Muscle layer of duodenum (tissue), 2 donors: ENCODE data around the gene PYGO2.
A peak's percentile ranks its signal among the peaks of the same experiment; 100 is the strongest.

ENCODE experiments used
- H3K27ac ChIP-seq: one replicate; pipeline ENCODE4 v1.7.0; 2013; ENCODE audit warnings: mild to moderate bottlenecking, low read length
- H3K27me3 ChIP-seq: one replicate; pipeline ENCODE4 v1.7.0; 2013; ENCODE audit warnings: low read depth, mild to moderate bottlenecking, control low read depth, low read length
- H3K36me3 ChIP-seq, 2 donors: one replicate each; pipeline ENCODE4 v1.7.0; 2013; ENCODE audit warnings: low read length in 2 of 2, control low read depth in 1 of 2, mild to moderate bottlenecking in 1 of 2; ENCODE audit not compliant: insufficient read depth in 2 of 2, control insufficient read depth in 1 of 2
- H3K4me1 ChIP-seq, 2 donors: one replicate each; pipeline ENCODE4 v1.7.0; 2013; ENCODE audit warnings: low read length in 2 of 2, mild to moderate bottlenecking in 2 of 2, control low read depth in 1 of 2, moderate library complexity in 1 of 2; ENCODE audit not compliant: insufficient read depth in 2 of 2, control insufficient read depth in 1 of 2
- H3K4me3 ChIP-seq, 2 donors: one replicate each; pipeline ENCODE4 v1.7.0; 2013; ENCODE audit warnings: low read length in 2 of 2, low read depth in 1 of 2, mild to moderate bottlenecking in 1 of 2
- H3K9me3 ChIP-seq, 2 donors: one replicate each; pipeline ENCODE4 v1.7.0; 2013; ENCODE audit warnings: low read length in 2 of 2, control low read depth in 1 of 2, mild to moderate bottlenecking in 1 of 2; ENCODE audit not compliant: control insufficient read depth in 1 of 2
- donor health status: healthy.

PYGO2 gene

DNA sequence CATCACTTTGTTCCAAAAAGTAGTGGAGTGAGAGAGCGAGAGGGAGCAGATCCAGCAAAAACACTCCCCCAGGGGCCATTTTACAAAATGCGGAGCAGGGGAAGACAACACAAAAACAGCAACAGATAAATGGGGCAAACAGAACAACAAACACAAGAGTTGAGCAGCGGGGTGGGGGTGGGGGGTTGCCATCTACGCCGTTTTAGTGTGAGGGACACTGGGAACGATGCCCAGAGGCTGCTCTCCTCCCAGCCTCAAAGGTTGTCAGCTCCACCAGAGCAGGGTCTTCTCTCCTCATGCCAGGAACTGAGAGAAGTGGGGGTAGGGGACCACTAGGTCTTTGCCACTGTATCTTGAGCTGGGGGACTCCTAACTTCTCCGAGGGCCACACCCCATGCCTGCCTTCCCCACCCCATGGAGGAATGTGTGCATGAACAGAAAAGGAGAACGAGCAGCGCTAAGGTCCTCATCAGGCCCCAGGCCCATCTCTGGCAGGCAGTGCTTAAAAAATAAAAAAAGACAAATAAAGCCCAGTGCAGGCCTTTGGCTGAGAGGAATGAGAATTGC is 4.4 kb downstream of the PYGO2 start:
- Histone ChIP-seq H3K27ac (peak overlapping the region; percentile 83), H3K4me3 (peak overlapping the region; percentile 78 to 96), H3K4me1 (peaks cover 30 to 62% of the 10 kb centered on the region in 2 donors), H3K27me3 (no peaks in the 10 kb centered on the region), H3K36me3 (peaks cover 6 to 15% of the 10 kb centered on the region in 2 donors), H3K9me3 (no peaks in the 10 kb centered on the region)

DNA sequence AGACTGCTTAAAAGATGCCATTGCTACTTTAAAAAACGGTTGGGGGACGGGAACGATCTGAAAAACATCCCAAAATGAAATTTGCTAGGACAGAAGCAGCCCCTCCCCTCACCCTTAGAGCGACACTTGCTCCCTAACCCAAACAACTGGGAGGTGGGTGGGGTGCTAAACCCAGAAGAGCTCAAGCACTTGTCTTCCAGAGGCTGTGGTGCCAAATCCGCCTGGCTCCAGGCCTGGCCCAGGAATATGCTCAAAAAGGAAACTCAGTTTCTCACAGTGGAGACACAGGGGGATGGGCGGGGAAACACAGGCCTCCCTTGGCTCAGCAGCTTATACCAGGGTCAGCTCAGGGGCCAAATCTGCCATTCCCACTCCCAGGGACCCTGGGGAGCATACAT is 5.0 kb downstream of the PYGO2 start:
- Histone ChIP-seq H3K9me3 (no peaks in the 10 kb centered on the region), H3K4me3 (peak overlapping the region; percentile 78 to 96), H3K36me3 (peaks cover 6 to 18% of the 10 kb centered on the region in 2 donors), H3K27ac (peak overlapping the region; percentile 83), H3K27me3 (no peaks in the 10 kb centered on the region), H3K4me1 (peaks cover 30 to 66% of the 10 kb centered on the region in 2 donors)

DNA sequence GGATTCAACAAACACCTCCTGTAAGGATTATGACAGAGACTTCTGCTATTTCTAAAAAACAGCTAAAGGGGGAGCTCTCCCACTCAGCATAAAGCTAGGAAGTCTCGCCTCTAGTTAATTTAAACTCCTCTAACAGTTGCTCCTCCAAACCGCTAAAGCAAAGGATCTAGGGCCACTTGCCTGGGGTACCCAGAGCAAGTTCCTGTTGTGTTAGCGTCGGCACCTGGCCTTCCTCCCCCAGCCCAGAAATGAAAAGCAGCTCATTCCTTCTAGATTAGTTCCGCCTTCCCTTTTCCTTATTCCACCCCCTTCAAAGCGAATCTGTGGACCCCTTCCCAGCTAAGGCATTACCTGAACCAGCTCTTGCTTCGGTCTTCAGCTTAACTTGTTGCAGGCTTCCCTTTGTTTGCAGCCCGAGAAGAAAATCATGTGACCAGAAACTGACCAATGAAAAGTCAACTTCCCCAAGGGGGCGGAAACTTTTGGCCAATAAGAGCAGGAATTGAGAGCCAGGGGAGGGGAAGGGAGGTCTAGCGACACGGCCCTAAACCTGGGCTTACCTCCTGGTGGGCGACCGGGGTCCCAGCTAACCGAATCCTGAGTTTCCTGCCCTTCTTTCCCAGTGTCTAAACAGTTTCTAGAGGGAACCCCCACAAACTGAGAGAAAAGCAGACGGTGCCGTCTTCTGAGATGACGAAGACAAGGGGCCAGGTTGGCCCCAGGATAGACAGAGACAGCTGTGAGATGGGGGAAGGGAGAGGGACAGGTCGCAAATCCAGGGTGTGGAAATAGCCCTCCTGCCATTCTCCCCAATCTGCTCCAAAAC is 5.7 kb downstream of the PYGO2 start, which contains the start of gene PBXIP1:
Gene PBXIP1 (minus strand): TSS at position 382 of the 826 bp plus-strand sequence. CDS start 2,378 bp downstream, outside the sequence.
- peak within 1 kb of the TSS; percentile 78 to 96 for H3K4me3 ChIP-seq
- no peaks in the 10 kb centered on the region for H3K9me3 ChIP-seq

DNA sequence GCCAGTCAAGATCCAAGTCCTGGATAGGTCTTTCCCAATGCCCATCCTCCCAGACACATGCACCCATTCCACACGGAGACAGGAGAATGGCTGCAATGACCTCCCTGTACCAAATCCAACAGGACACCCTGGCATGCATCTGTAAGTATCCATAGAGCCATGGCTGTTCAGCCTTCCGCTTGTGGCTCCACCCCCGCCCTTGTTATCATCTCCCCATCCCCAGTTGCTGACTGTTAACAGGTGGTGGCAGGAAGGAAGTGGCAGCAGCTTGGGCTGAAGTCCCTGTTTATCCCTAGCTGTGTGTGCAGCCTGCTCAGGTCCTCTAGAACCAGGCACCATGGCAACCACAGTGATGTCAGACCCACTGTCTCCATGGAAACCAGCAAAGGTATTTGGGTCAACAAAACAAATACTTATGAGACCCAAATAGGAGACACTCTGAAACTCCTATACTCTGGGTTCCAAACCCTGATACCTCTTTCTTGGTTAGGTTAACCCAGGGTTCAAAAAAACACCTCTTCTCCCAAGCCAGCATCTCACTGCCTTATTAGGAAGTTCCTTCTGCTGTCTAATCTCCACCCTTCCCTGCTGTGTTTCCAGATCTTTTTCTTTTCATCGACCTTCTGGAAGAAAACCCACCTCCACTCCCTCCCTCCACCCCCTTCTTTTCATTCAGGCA is 6.4 kb downstream of the PYGO2 start:
- H3K27ac ChIP-seq: peak overlapping the region; percentile 83
- H3K4me1 ChIP-seq: peaks cover 25 to 61% of the 10 kb centered on the region in 2 donors
- peak overlapping the region; percentile 78 to 96 for H3K4me3 ChIP-seq

More for the DNA sequence above, 5.7 kb downstream of the PYGO2 start, which contains the start of gene PBXIP1:
- peaks cover 30 to 69% of the 10 kb centered on the region in 2 donors for H3K4me1 ChIP-seq
- H3K36me3 ChIP-seq: peaks cover 7 to 23% of the 10 kb centered on the region in 2 donors
- H3K27ac ChIP-seq: peak within 1 kb of the TSS; percentile 83
- H3K27me3 ChIP-seq: no peaks in the 10 kb centered on the region

DNA sequence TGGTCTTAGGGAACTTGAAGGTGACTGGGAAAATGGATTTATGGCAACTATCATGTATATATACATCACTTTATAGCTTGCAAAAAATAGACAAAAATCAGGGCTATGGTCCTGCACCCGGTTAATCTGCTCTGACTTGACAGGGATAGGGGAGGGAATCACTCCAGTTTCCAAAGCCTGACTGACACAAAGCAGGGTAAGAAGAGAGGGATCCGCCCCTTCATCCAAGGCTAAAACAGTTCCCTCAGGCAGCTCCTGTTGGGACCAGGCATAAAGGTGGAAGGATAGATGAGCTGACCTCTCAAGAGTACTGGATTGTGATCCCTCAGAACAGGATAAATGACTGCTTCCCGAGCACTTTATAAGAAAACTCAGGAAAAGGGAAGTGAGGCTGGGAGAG is 7.0 kb downstream of the PYGO2 start:
- Histone ChIP-seq H3K27ac (no peak overlapping the region), H3K4me1 (peaks cover 25 to 59% of the 10 kb centered on the region in 2 donors), H3K36me3 (peaks cover 12 to 29% of the 10 kb centered on the region in 2 donors), H3K9me3 (no peaks in the 10 kb centered on the region), H3K4me3 (peak overlapping the region; percentile 78 to 96), H3K27me3 (no peaks in the 10 kb centered on the region)

More for the DNA sequence above, 6.4 kb downstream of the PYGO2 start:
- Histone ChIP-seq H3K9me3 (no peaks in the 10 kb centered on the region), H3K36me3 (peaks cover 12 to 30% of the 10 kb centered on the region in 2 donors), H3K27me3 (no peaks in the 10 kb centered on the region)

DNA sequence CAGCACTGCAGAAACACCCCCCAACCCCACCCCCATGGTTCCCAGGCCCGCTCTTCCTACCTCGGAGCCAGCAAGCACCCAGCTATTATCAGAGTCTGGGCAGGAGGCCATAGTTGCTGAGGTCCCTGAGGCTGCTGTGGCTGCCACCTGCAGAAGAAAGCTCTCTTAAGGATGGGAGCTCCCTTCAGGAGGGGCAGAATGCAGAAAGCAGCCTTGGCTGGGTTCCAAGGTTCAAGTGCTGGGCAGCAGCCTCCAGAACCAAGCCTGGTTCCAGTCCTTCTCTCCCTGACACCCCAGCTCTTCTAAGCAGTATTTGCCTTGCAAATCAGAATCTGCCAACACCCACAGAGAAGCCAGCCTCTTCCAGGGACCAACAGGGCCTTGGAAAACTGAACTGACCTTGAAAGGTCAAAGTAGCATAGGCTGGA is 8.0 kb downstream of the PYGO2 start:
- Histone ChIP-seq H3K4me1 (peaks cover 25 to 59% of the 10 kb centered on the region in 2 donors), H3K4me3 (peak overlapping the region; percentile 33 to 36), H3K9me3 (no peaks in the 10 kb centered on the region), H3K27me3 (no peaks in the 10 kb centered on the region), H3K36me3 (peaks cover 8 to 22% of the 10 kb centered on the region in 2 donors), H3K27ac (no peak overlapping the region)

DNA sequence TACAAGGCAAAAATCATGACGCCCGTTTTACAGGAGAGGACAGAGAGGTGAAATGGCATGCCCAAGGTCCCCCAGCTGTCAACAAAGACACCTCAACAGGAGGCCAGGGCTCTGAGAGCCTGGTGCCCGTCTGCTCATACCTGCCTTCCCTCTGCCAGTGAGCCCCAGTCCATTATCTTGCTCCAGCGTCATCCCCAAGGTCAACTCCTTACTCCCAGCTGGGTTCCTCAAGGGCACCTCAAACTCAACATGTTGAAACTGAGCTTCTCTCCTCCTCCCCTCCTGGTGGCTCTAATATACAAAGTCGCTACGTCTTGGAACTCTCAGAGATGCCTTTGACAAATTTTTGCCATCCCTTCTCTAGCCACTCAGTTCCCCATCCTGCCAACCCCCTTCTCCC is 8.9 kb downstream of the PYGO2 start:
- no peaks in the 10 kb centered on the region for H3K27me3 ChIP-seq
- H3K4me1 ChIP-seq: peaks cover 25 to 59% of the 10 kb centered on the region in 2 donors

DNA sequence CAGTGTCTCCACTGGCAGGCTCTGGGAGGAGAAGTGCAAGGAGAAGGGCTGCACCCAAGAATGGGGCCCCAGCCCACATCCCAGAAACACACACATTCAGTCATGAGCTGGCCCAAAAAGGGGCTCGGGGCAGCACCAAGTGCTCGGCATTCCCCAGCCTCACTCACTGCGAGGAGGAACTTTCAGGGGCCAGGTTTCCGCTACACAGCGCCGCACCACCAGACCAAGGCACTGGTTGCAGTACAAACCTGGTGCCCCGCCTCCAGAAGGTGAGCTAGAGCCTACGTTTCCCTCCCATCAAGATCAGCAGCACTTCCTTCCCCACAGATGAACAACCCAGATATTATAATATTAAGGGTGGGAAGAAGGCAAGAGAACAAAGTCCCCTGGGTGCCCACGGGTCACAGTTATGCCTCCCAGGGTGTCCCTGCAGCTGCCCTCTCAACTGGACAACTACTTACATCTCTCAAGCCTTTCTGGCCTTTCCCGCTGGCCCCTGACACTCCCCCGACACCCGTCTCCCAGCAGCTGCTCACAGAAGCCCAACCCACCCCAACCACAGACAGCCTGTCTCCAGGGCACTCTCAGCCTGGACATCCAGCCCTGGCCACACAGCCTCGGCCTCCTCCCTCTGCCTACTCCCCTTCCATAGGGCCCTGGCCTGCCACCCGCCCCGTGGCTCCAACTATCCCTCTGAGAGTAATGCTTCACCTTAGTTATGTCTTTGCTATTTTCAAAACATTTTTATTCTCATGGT is 9.5 kb downstream of the PYGO2 start:
- H3K9me3 ChIP-seq: no peaks in the 10 kb centered on the region
- H3K36me3 ChIP-seq: peaks cover 6 to 32% of the 10 kb centered on the region in 2 donors
- H3K27me3 ChIP-seq: no peaks in the 10 kb centered on the region
- no peak overlapping the region for H3K27ac ChIP-seq
- H3K4me1 ChIP-seq: peaks cover 25 to 55% of the 10 kb centered on the region in 2 donors
- no peak overlapping the region for H3K4me3 ChIP-seq

More for the DNA sequence above, 8.9 kb downstream of the PYGO2 start:
- Histone ChIP-seq H3K36me3 (peaks cover 6 to 26% of the 10 kb centered on the region in 2 donors), H3K9me3 (no peaks in the 10 kb centered on the region), H3K4me3 (no peak overlapping the region), H3K27ac (no peak overlapping the region)

DNA sequence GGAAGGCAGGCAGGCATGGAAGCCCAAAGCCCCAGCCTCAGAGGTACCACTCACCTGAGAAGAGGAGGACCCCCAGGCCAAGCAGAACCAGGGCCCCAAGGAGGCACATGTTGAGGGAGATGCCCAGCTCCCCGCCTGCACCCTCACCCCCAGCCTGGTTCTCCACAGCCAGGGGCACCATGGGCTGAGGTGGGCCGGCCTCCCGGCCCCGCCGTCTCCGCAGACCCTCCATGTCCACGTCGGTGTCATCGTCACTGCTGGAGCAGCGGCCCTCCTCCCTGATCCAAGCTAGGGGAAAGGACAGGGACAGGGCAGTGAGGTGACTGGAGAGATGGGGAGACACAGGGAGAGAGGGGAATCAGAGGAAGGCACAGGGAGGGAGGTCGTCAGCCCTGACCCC is 13.5 kb downstream of the PYGO2 start:
- H3K4me1 ChIP-seq: peaks cover 14 to 36% of the 10 kb centered on the region in 2 donors
- H3K27ac ChIP-seq: no peak overlapping the region
- H3K9me3 ChIP-seq: no peaks in the 10 kb centered on the region
- no peak overlapping the region for H3K4me3 ChIP-seq
- peaks cover 13 to 51% of the 10 kb centered on the region in 2 donors for H3K36me3 ChIP-seq
- H3K27me3 ChIP-seq: no peaks in the 10 kb centered on the region

DNA sequence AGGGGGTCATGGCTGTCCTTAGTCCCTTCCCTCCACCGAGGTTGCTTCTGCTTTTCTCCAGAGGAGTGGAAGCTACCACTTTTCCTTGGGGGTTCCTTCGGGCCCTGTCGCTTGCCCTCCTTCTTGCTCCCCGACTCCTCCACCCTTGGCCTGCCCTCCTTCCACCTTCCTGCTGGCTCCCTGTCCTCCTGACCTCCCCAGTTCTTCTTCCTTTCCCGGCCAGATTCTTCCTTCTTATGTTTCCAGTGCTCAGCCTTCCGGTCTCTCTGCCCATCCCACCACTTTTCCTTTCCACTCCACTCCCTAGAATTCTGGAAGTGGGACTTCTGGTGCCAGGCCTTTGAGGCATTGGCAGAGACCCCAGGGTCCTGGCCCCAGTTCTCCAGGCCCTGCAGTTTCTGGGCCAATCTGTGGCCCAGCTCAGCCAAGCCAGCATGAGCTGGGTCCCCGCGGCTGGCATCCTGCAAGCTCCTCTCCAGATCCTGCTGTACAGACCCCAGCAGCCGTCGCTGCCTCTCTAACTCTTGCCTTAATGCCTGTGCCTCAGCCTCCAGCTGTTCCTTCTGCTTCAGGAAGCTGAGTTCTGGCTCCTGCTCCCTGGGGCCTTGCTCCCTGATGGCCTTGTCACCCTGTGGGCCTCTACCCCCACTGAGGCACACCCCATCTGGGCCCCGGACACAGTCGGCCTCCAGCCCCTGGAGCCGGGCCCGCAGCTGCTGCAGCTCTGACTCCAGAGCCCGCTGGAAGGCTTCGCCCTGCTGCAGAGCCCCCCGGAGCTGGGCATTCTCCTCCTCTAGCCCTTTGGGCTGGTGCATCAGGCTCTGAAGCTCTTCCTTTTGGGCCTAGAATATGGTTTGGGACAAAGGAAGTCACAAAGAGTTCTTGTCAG is 15.4 kb downstream of the PYGO2 start:
- Histone ChIP-seq H3K4me1 (peaks cover 21 to 30% of the 10 kb centered on the region in 2 donors), H3K36me3 (peaks cover 13 to 46% of the 10 kb centered on the region in 2 donors), H3K27ac (no peak overlapping the region), H3K4me3 (no peak overlapping the region), H3K9me3 (no peaks in the 10 kb centered on the region), H3K27me3 (no peaks in the 10 kb centered on the region)
